Dedifferentiated amniotic fluid mesenchymal stem cell (primary cell): Measurements from ENCODE around the gene AIFM3.

ENCODE experiments used
- DNase-seq: peaks from one replicate; pipeline ENCODE4 v3.0.0-alpha.2; 2016; ENCODE audit errors: extremely low spot score

The AIFM3 gene

GRCh38 chr22:20990184-20991180 lies 23.4 kb downstream of the AIFM3 start:
- no peak for DNase-seq

GRCh38 chr22:20991252-20992055 lies 24.4 kb downstream of the AIFM3 start:
- no peak for DNase-seq

GRCh38 chr22:20992056-20992442 lies 25.0 kb downstream of the AIFM3 start:
- no peak for DNase-seq

GRCh38 chr22:20992456-20993303 lies 25.6 kb downstream of the AIFM3 start:
- no peak for DNase-seq

- DNase-seq = no peak
Observed at GRCh38 chr22:20993304-20994127, 26.5 kb downstream of the AIFM3 start.

- DNase-seq = no peak
Observed at GRCh38 chr22:20994128-20994901, 27.3 kb downstream of the AIFM3 start.

GRCh38 chr22:20994902-20995241 lies 27.8 kb downstream of the AIFM3 start:
- DNase-seq = no peak

- no peak for DNase-seq
Observed at GRCh38 chr22:20995329-20996030, 28.4 kb downstream of the AIFM3 start.

GRCh38 chr22:20996031-20996410 lies 29.0 kb downstream of the AIFM3 start:
- DNase-seq = no peak

GRCh38 chr22:20996598-20997535 lies 29.8 kb downstream of the AIFM3 start:
- no peak for DNase-seq

- no peak for DNase-seq
Observed at GRCh38 chr22:20997536-20998257, 30.6 kb downstream of the AIFM3 start.

GRCh38 chr22:20998411-20999336 lies 31.6 kb downstream of the AIFM3 start:
- DNase-seq = no peak

- no peak for DNase-seq
Observed at GRCh38 chr22:20999350-21000206, 32.5 kb downstream of the AIFM3 start.

GRCh38 chr22:21000207-21000986 lies 33.3 kb downstream of the AIFM3 start:
- no peak for DNase-seq
